ENCODE measurements around the gene NSMF.

Gene NSMF

DNA sequence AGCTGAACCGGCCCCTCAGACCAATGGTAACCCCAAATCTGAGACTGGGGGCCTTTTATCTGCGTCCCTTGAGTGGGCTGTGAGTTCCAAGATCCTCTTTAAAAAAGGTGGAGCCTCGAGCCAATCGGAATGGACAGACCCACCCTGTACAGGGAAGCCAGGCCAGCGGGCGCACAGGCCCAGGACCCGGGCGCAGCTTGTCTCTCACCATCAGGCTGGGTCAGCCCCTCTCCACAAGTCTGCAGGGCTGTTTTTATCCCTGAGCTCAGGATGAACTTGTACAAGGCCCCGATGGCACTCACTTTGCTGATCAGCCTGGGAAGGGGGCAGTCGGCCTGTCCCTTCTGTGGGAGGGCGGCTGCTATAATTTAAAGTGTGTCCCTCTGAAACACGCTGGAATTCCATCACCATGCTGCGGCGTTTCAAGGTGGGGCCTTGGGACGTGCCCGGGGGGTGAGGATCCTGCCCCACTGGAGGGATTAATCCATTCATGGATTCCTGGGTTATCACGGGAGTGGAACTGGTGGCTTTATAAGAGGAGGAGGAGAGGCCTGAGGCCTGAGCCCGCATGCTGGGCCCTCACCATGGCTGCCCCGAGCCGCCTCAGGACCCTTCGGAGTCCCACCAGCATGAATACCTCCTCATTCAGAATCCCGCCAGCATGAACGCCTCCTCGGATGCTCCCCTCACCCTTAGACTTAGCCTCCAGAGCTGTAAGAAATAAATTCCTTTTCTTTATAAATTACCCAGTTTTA, 50.3 kb downstream of the NSMF start:
- DNase-seq: no peak

DNA sequence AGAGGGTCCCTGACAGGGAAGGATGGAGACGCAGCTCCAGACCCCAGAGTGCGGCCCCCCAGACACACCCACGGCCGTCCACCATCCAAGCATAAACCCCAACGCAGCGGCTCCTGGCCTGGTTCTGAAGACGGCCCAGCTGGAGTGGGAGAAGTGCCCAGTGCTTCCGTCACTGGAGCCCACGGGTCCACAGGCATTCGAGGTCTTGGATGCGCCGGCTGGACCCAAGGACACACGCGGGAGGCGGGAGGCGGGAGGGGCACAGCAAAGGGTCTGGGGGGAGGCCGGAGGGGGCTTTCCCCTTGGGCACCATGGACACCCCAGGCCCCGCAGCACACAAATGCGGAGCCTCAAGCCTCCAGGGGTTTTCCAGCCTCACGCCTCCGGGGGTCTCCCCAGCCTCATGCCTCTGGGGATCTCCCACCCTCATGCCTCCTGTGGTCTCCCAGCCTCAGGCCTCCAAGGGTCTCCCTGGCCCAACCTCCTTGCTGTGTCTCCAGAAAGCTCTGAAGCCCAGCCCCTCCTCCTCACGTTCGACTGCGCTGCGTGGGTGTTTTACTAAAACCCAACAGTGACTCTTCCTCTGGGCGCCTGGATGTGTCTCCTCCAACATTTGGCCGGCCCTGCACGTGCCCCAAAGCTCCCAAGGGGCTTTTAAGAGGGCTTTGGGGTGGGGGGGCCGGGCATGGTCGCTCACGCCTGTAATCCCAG, 51.4 kb downstream of the NSMF start:
- DNase-seq: no peak

DNA sequence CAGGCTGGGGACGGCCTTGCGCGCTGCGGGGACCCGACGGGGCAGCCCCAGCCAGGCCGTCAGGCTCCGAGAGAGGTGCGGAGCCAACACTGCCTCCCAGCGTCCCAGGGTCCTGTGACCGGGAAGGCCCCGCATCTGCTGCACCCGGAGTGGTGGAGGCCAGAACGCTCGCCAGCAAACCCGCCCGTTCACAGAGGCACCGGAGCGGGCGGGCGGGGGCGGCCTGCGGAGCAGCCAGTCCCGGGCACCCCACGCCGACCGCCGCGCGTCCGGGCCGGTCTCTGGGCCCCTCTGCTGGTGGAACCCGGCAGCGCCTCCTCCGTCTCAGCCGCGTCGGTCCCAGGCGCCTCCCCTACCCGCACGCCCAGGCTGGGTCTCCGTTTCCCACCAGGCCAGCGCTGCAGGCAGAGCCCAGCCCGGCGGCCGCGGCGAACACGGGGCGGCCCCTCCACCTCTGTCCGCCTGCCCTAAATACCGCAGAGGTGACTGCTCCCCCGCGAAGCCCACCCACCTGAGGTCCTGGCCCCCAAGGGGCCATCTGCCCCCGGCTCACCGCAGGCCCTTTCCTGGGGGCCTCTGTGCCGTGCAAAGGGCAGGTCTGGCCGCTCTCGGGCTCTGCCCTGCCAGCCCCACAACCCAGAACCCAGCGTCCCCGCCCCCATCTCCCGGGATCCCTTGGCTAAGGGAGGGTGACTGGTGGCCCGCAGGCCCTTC, 52.1 kb downstream of the NSMF start:
- peak; percentile 65 for DNase-seq

DNA sequence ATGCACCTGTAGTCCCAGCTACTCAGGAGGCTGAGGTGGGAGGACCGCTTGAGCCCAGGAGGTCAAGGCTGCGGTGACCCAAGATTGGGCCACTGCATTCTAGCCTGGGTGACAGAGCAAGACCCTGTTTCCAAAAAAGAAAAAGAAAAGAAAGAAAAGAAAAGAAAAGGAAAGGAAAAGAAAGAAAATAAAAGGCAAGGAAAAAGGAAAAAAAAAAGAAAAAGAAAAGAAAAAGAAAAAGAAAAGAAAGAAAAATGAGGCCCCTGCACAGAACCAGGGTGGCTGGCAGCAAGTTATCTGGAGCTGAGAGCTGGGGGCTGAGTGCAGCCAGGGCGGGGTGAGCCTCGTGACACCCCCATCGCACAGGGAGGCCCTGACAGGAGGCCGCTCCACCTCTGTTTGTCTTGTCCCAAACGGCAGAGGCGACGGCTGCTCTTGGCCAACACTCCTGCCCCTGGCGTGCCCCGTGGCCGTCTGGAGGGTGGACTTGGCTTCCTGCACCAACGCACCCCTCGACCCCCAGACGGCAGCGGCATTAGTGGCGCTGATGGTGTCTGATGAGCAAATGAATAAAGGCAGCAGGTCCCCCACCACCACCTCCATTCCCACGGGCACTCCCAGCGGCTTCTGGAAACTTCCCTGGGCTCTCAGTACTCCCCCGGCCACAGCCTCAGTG, 52.9 kb downstream of the NSMF start:
- no peak for DNase-seq

DNA sequence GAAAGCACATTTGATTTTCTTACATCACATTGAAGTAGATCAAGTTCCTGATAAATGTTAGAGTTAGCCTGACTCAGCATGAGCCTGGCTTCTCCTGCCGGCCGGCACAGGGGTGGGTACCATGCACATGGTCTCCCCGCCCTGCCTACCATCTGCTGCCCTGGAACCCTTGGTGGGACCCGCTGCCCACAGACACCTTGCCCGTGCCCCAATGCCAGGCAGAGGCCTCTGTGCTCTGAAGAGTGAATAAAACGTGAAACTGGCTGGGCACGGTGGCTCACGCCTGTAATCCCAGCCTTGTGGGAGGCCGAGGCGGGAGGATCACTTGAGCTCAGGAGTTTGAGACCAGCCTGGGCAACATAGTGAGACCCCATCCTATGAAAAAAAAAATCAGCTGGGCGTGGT, 53.5 kb downstream of the NSMF start:
- no peak for DNase-seq

DNA sequence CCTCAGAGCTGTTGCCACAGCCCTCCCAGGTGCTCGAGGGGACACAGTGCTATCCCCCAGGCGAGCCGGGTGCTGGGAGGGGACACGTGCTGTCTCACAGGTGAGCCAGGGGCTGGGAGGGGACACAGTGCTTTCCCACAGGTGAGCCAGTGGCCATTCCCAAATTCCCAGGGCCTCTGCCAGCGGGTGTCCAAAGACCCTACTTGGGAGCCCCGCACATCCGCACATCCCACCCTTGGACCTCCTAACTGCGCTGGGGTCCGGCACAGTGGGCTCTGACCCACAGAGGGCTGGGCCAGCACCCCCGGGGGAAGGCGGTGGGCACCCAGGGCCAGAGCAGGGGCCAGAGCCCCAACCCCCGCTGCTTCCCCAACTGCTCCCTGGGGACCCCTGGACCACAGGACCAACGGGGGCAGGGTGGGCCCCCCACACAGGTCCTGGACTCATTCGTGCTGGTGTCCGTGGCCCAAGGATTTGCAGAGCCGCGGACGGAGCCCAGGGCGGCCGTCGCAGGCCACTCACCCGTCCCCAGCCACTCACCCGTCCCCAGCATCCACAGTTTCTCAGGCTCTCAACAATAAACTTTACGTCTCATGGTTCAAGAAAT, 54.1 kb downstream of the NSMF start:
- no peak for DNase-seq

DNA sequence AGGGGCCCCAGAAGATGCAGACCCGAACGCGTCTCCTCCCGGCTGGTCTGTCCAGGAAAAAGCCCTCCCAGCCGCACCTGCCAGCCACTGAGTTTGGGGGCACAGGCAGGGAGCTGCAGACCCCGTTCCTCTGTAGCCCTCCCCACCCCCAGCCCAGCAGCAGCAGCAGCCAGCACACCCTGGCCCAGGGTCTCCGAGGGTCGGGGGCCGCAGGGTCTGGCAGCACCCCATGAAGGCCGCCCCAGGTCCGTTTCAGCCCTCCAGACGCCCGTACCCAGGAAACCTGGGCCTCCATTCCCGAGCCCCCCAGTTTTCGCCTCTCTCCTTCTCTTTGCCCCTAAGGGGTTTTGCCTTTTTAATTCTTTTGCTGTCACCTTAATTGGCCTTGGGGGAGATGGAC, 55.9 kb downstream of the NSMF start:
- no peak for DNase-seq

DNA sequence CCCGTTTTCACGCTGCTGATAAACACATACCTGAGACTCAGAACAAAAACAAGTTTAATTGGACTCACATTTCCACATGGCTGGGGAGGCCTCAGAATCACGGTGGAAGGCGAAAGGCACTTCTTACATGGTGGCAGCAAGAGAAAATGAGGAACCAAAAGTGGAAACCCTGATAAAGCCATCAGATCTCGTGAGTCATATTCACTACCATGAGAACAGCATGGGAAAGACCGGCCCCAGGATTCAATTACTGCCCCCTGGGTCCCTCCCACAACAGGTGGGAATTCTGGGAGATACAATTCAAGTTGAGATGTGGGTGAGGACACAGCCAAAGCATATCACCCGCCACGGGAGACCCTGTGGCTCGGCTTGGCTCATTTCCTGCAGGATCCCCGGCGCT, 56.4 kb downstream of the NSMF start:
- no peak for DNase-seq

DNA sequence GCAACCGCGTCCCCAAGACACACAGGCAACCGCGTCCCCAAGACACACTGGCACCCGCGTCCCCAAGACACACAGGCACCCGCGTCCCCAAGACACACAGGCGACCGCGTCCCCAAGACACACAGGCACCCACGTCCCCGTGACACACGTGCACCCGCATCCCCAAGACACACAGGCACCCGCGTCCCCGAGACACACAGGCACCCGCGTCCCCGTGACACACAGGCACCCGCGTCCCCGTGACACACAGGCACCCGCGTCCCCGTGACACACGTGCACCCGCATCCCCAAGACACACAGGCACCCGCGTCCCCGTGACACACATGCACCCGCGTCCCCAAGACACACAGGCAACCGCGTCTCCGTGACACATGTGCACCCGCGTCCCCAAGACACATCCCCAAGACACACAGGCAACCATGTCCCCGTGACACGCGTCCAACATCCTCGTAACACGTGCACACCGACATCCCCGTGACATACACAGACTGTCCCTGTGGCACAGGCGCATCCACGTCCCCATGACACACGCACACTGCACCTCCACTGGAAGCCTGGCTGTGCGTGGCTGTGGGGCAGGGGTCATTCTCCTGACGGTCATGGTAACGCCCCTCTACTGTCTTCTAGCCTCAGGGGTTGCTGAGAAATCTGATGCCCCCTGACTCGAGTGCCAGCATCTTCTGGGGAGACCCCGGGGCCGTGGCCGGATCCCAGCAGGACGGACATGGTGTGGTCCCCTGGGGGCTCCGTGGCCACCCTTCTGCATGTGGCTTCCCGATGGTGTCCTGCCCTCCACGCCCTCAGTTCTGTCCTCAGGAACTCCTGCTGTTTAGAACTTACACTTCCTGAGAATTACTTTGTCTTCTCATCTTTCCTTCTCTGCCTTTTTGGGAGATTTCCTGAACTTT, 60.3 kb downstream of the NSMF start:
- DNase-seq: no peak

DNA sequence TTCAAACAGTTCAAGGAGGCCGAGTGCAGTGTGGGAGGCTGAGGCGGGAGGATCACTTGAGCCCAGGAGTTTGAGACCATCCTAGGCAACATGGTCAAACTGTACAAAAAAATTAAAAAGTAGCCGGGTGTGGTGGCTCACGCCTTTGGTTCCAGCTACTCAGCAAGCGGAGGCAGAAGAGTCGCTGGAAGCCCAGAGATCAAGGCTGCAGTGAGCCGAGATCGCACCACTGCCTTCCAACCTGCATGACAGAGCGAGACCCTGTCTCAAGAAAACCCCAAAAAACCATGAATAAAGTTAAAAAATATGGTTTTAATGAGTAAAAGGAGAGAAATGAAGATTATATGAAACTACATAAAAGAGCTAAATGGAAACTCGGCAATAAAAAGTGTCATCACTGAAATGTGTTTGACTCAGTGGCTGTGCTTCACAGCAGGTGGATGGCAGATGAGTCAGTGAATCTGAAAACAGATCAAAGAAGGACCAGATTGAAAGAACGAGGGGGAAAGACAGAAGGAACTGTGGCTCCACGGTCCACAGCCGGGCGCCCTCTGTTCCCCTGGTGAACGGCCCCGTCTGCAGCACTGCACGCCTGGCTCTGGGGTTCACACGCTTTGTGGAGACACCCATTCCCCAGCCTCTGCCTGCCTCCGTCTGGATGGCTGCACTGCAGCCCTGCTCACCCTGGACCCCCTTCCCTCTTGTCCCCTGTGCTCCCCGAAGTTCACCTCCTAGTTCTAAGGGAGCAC, 61.3 kb downstream of the NSMF start:
- DNase-seq: no peak

All from NCI-H2171 treated with DMSO at 0.1 percent for 48 hours (cell line).